Metanephros (tissue), 1 donor: Measurements from ENCODE around the gene SPATA32. TPM values are rescaled to one million over a fixed set of nuclear protein-coding genes. Genes with fewer than 3 reads are reported as not detected.

Experiments
- total RNA-seq: library from RNA; depleted of rRNA; stranded (reverse); fragments of >200 nt; gene quantifications from one replicate; pipeline ENCODE4 v1.2.3, GENCODE V29; 2014

Gene SPATA32
- total RNA-seq: 0.12 TPM

GRCh38 chr17:45261577-45262515 lies at the start of gene SPATA32:
SPATA32 (minus strand) TSS chr17:45262094; CDS start chr17:45262016, 78 bp downstream.

GRCh38 chr17:45221081-45222013 lies 40.5 kb downstream of the SPATA32 start, which contains the start of gene FMNL1:
FMNL1 (plus strand) TSS chr17:45221885; CDS start chr17:45222125, 240 bp downstream.

Other genes with a start within 250 kb of the SPATA32 start
- 51.7 TPM for gene DCAKD, start 210.5 kb downstream of the SPATA32 start, total RNA-seq
- gene NMT1, start 200.8 kb downstream of the SPATA32 start, total RNA-seq: 44.2 TPM
- gene PLCD3, start 129.6 kb downstream of the SPATA32 start, total RNA-seq: 20.2 TPM
- gene ACBD4, start 126.4 kb downstream of the SPATA32 start, total RNA-seq: 11.5 TPM
- gene HEXIM1, start 113.6 kb downstream of the SPATA32 start, total RNA-seq: 23.4 TPM
- 9.1 TPM for gene HEXIM2, start 100.2 kb downstream of the SPATA32 start, total RNA-seq
- gene FMNL1, start 40.2 kb downstream of the SPATA32 start, total RNA-seq: 15.3 TPM
- 7.5 TPM for gene MAP3K14, start 54.9 kb upstream of the SPATA32 start, total RNA-seq
- 30.8 TPM for gene ARHGAP27, start 170.8 kb upstream of the SPATA32 start, total RNA-seq
- 20.7 TPM for gene PLEKHM1, start 228.6 kb upstream of the SPATA32 start, total RNA-seq